Activated CD4-positive, alpha-beta T cell treated with anti-CD3 and anti-CD28 coated beads, Interleukin-2, amount 50 U/mL, for 24 hours (primary cell): Measurements from ENCODE around the gene IL27RA.
A peak's percentile ranks its signal among the peaks of the same experiment; 100 is the strongest.

Experiments used
- DNase-seq, 2 donors: peaks; one replicate each; pipeline ENCODE4 v3.0.0-alpha.2; 2020; ENCODE audit warnings: low read depth in 1 of 2, low spot score in 1 of 2

The IL27RA gene

DNA sequence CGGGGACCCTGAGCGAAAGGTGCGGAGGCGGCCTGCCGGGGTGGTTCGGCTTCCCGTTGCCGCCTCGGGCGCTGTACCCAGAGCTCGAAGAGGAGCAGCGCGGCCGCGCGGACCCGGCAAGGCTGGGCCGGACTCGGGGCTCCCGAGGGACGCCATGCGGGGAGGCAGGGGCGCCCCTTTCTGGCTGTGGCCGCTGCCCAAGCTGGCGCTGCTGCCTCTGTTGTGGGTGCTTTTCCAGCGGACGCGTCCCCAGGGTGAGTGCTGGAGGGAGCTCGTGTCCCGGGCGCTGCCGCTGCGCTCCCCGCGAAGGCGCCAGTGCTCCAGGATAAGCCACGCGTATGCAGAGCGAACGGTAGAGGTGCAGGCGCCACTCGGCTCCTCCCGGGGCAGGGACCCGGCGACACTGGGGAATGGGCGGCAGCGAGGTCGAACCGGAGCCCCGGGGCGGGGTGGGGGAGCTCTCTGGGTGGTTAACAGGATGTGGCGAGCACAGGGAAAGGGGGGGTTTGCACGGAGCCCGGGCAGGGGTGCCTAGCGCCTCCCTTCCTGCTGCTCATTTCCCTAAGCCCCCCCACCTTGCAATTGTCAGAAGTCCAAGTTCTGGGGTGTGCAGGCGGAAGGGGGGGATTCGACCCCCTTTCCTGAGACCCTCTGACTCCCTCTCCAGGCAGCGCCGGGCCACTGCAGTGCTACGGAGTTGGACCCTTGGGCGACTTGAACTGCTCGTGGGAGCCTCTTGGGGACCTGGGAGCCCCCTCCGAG lies at the start of gene IL27RA:
IL27RA (plus strand) TSS at position 44 of the 762 bp plus-strand sequence; CDS start at position 155, 111 bp downstream.
- DNase-seq = peak; percentile 59 to 61

- DNase-seq = no peak
These were observed 49.5 kb upstream of the IL27RA start for GRCh38 chr19:13981988-13982501.

DNA sequence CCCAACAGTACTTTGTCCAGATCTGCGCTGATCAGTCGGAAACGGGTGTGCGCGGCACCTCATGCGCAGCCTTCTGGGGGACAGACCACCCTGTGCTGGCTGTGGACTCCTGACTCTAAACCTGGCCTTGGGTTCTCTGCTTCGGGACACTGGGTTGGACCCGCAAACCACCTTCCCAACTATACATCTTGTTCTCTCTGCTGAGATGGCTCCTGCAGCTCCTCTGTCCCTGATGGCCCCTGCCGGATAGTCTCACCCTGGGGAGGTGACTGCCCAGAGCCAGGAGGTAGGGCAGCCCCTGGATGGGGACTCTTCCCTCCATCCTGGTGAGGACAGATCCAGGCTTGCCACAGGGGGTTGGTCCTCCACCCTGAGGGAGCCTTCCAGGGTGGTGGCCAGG lies 48.8 kb upstream of the IL27RA start:
- DNase-seq = no peak

DNA sequence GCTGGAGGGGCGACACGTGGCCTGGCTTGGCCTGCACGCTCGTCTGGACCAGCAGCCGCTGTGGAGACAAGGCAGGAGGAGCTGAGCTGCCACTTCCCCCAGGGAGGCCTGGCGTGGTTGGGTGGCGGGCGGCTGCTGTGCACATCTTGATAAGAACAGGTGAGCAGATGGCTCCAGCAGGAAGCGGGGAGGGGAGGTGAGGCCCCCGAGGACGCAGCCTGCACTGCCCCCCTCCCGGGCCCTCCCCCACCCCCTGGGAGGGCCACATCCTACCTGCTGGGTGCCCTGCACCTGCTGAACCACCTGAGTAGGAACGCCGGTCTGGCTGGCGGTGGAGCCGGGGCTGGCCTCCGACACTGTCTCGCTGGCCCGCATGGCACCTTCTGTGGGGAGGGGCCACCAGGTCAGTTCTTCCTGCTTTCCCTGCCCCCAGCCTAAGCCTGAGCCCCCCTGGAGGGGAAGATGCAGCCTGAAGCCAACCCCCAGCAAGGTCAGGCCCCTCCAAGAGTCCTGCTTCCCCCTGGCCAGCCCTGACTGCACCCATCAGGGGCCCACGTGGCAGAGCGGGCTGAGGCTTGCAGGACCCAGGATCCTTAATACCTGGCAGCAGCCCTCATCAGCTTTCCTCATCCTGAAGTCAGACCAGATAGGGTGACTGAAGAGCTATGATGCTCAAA lies 48.2 kb upstream of the IL27RA start:
- no peak for DNase-seq

DNA sequence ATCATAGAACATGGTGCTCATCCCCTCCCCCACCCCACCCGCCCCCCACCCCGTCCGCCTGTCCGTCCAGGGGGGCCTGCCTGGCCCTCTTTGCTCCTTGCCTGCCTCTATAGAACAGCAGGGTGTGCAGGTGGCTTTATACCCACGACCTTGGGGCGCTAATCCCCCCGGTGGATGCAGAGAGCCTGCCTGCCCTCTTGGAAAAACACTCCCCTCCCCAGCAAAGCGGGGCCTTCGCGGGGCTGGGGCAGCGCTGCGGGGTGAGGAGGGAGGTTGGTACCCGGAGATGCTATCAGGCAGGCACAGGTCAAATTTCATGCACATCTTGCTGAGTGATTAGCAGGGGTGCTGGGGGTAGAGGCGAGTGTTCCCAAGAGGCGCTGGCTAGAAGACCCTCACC lies 47.4 kb upstream of the IL27RA start:
- DNase-seq = no peak

DNA sequence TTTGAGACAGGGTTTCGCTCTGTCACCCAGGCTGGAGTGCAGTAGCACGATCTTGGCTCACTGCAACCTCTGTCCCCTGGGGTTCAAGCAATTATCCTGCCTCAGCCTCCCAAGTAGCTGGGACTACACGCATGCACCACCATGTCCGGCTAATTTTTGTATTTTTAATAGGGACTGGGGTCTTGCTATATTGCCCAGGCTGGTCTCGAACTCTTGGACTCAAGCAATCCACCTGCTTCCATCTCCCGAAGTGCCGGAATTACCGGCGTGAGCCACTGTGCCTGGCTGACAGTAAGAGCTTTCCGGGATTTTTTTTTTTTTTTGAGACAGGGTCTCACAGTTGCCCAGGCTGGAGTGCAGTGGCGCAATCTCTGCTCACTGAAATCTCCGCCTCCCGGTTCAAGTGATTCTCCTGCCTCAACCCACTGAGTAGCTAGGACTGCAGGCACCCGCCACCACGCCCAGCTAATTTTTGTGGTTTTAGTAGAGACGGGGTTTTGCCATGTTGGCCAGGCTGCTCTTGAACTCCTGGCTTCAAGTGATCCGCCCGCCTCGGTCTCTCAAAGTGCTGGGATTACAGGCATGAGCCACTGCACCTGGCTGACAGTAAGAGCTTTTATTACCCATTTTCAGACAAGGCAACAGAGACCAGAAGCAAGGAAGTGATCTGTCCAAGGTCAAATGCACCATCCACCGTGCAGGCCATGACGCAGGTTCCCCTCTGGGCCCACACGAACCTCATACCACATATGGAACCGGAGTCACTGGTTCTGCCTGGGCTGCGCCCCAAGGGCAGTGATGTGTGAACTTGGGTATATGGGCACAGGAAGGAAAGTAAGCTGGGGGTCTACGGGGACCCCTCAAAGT lies 46.5 kb upstream of the IL27RA start:
- no peak for DNase-seq

DNA sequence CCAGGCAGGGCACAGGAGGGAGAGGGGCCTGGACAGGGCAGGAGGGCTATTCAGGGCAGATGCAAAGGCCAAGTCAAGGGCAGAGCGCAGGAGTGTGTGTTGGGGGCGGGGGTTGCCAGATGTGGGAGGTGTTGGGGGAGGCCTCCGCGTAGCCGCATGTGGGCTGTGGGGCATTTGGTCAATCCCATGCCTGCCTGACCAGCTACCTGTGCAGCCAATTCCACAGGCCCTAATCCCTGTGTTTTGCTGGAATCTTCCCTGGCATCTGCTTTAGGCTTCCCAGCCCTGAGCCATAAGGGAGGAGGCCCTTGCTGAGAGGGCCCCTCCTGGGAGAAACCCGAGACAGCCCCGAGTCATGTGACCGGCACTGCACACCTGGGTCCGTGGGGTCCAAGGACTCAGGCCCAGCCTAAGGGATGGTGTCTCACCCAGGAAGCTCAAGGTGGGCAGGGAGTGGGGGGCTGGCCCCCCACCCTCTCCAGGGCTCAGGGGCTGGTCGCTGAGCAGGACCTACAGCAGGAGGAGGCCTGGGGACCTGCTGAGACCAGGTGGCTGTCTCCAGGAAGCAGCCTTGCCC lies 45.7 kb upstream of the IL27RA start:
- DNase-seq = peak in 1 of 2 donors; percentile 30

DNA sequence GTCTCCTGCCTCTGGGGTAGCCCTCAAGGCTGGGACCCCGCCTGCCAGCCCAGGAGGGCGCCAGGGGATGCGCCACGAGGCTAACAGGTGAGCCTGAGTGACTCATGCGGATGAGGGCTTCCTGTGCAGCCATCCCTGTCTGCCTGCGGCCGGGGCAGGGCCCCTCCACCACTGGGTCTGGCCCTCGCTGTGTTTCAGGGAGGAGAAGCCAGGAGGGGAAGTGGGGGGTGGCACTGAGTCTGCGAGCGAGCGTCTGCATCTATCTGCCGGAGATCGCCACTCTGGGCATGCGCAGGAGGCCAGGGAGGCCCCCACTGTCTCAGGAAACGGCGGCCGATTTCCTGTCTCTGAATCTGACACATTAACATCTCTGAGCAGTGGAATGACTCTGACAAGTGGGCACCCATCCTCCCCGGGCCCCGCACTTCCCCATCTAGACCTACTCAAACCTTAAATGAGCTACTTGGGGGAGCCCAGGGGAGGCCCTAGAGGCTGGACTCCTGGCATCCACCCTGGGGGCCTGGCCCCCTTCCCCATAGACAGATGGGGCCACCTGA lies 45.1 kb upstream of the IL27RA start:
- peak; percentile 94 to 99 for DNase-seq

DNA sequence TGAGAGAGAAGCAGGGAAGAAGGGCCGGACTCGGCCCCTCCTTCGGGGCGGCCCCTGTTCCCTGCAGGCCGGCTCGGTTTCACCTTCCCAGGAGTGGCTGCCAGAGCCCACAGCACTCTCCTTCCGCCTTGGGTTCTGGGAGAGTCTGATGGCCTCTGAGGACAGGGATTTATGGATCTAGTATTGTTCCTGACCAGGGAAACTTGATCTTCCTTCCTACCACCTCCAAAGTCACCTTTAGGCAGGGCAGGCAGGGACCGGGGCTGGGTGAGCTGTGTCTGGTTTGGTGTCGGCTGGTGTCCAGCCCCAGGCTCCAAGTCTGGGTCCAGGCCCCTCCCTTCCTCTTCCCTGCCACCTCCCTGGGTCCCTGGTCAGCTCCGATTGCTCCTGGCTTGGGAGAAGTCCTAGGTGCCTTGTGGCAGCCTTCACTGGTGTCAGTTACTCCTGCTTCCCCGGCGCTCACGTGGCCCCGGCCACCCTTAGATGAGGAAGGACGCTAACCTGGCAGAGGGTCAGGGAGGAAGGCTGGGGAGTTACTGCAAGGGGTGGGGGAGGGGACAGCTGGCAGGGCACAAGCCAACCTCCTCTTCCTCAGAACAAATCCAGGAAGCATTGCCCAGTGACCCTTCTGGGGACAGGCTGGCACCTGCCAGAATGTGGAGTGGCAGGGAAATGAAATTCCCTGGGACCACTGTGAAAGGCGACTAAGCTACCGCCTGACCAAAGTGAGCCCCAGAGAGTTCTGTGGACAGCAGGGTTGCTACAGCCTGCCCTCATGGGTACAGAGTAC lies 44.3 kb upstream of the IL27RA start:
- DNase-seq = no peak

- DNase-seq = no peak
These were observed 42.1 kb upstream of the IL27RA start for GRCh38 chr19:13989487-13989886.

DNA sequence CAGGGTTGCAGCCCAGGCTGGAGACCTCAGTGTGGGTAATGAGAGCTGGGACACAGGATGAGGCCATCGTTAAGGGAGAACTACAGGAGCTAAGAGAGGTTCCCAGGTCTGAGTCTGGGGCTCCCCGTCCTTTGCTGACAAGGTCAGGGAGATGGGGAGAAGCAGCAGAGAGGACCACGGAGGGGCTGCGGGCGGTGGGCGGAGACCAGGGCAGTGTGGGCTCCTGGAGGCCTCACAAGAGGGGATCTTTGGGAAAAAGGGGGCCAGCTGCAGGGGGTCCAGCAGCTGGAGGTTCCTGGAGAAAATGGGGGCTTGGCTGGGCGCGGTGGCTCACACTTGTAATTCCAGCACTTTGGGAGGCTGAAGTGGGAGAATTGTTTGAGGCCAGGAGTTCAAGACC lies 41.5 kb upstream of the IL27RA start:
- DNase-seq = no peak

GRCh38 chr19:13992025-13992424 lies 39.5 kb upstream of the IL27RA start:
- DNase-seq = no peak

- DNase-seq = no peak
These were observed 37.8 kb upstream of the IL27RA start for GRCh38 chr19:13993590-13994300.

DNA sequence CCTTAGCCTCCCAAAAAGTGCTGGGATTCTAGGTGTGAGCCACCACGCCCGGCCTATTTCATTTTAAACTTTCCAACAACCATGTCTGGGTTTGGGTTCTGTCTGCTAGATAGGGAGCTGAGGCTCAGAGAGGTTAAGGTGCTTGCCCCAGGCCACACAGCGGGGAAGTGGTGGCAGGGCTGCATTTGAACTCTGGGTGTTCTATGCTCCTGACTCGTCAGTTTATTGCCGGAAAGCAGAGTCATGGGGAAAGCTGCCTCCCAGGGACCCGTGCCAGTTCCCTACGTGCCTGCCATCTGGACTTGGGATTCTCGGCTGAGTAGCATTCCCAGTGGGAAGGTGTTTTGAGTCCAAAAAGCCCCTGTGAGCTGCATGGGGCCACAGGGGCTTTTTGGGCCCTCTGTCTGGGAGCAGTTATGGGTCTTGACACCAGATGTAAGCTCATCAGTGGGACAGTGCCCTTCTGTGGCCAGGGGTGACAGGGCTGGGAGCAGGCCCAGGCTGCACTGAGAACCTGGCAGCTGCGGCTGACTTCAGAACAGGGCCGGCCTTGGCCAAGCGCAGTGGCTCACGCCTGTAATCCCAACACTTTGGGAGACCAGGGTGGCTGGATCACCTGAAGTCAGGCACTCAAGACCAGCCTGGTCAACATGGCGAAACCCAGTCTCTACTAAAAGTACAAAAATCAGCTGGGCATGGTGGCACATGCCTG lies 36.4 kb upstream of the IL27RA start:
- DNase-seq = no peak

DNA sequence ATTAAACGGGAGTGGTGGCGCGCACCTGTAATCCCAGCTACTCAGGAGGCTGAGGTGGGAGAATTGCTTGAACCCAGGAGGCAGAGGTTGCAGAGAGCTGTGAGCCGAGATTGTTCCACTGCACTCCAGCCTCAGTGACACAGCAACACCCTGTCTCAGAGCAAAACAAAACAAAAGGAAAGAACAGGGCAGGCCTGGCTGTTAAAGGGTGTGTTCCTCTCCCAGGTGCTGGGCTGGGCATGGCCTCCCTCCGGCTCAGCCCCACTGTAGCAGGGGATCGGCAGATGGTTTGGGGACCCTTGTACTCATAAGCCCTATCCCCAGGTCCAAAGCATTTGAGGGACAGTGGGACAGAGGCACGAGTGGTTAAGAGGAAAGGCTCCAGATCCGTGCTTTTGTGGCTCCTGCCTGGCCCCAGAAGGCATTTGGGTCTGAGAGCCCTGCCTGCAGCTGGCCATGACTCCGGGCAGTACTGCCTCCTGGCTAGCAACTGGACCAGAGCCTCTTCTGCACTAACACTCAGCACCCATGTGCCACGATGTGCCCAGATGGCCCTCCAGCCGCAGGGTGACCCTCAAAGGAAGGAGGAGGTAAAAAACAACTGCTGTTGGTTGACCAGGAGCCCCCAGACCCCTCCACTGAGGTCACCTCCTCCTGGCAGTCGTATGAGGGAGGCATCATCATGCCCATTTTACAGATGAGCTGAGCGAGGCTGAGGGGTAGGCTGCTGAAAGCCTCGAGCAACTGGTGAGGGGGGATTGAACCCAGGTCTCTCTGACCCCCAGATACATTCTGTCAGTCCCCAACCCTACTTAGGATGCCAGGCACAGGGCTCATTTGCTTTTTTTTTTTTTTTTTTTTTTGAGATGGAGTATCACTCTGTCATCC lies 35.4 kb upstream of the IL27RA start:
- no peak for DNase-seq

GRCh38 chr19:13996928-13997630 lies 34.5 kb upstream of the IL27RA start:
- DNase-seq = no peak

- DNase-seq = no peak
These were observed 34.0 kb upstream of the IL27RA start for GRCh38 chr19:13997631-13997962.
